ENCODE data around the gene POU6F2.

The POU6F2 gene

GRCh38 chr7:39460486-39460885, 482.8 kb downstream of the POU6F2 start:
- Histone ChIP-seq H3K9me3 (ENCODE audit: insufficient read depth, low read depth, low read length) (no peaks in the 10 kb centered on the region), H4K20me1 (ENCODE audit: insufficient read depth, low read length, poor library complexity, severe bottlenecking) (no peaks in the 10 kb centered on the region), H3K4me3 (ENCODE audit: low read length, poor library complexity, severe bottlenecking) (no peak overlapping the region), H3K4me1 (ENCODE audit: insufficient read depth, low read length, poor library complexity, severe bottlenecking) (peaks cover under 1% of the 10 kb centered on the region), H3K9me2 (replicated peaks; ENCODE audit: low read depth, low read length) (no peaks in the 10 kb centered on the region), H3K79me2 (ENCODE audit: insufficient read depth, low read length) (no peaks in the 10 kb centered on the region), H3K4me2 (ENCODE audit: low read depth, low read length, poor library complexity, severe bottlenecking) (no peak overlapping the region), H2AFZ (ENCODE audit: low read length) (no peak overlapping the region), H3K27me3 (ENCODE audit: insufficient read depth, low read length, poor library complexity, severe bottlenecking) (no peaks in the 10 kb centered on the region), H3F3A (ENCODE audit: low read depth) (no peaks in the 10 kb centered on the region), H3K36me3 (ENCODE audit: insufficient read depth, low read length) (no peaks in the 10 kb centered on the region), H3K9ac (ENCODE audit: low read depth, low read length, poor library complexity, severe bottlenecking) (no peak overlapping the region)
- TF ChIP-seq EZH2phosphoT487 (IDR thresholded peaks at IDR 0.05; ENCODE audit: borderline replicate concordance) = no peak
- TF ChIP-seq CTCF (conservative IDR thresholded peaks at IDR 0.05; ENCODE audit: low read length) = no peak

- Histone ChIP-seq H3K4me3 (ENCODE audit: low read length, poor library complexity, severe bottlenecking) (no peak overlapping the region), H3K9me2 (replicated peaks; ENCODE audit: low read depth, low read length) (no peaks in the 10 kb centered on the region), H3F3A (ENCODE audit: low read depth) (no peaks in the 10 kb centered on the region), H3K79me2 (ENCODE audit: insufficient read depth, low read length) (no peaks in the 10 kb centered on the region), H3K9me3 (ENCODE audit: insufficient read depth, low read depth, low read length) (no peaks in the 10 kb centered on the region), H3K9ac (ENCODE audit: low read depth, low read length, poor library complexity, severe bottlenecking) (no peak overlapping the region), H3K36me3 (ENCODE audit: insufficient read depth, low read length) (no peaks in the 10 kb centered on the region), H3K4me1 (ENCODE audit: insufficient read depth, low read length, poor library complexity, severe bottlenecking) (peaks cover 5% of the 10 kb centered on the region), H2AFZ (ENCODE audit: low read length) (no peak overlapping the region), H3K27me3 (ENCODE audit: insufficient read depth, low read length, poor library complexity, severe bottlenecking) (no peaks in the 10 kb centered on the region), H4K20me1 (ENCODE audit: insufficient read depth, low read length, poor library complexity, severe bottlenecking) (no peaks in the 10 kb centered on the region), H3K4me2 (ENCODE audit: low read depth, low read length, poor library complexity, severe bottlenecking) (no peak overlapping the region)
- no peak for TF ChIP-seq CTCF (conservative IDR thresholded peaks at IDR 0.05; ENCODE audit: low read length)
- TF ChIP-seq EZH2phosphoT487 (IDR thresholded peaks at IDR 0.05; ENCODE audit: borderline replicate concordance) = no peak
Measured at GRCh38 chr7:39461263-39461820, 483.6 kb downstream of the POU6F2 start.

- Histone ChIP-seq H3K9ac (ENCODE audit: low read depth, low read length, poor library complexity, severe bottlenecking) (no peak overlapping the region), H3K4me2 (ENCODE audit: low read depth, low read length, poor library complexity, severe bottlenecking) (no peak overlapping the region), H3K9me3 (ENCODE audit: insufficient read depth, low read depth, low read length) (no peaks in the 10 kb centered on the region), H3K27me3 (ENCODE audit: insufficient read depth, low read length, poor library complexity, severe bottlenecking) (no peaks in the 10 kb centered on the region), H2AFZ (ENCODE audit: low read length) (no peak overlapping the region), H3K4me1 (ENCODE audit: insufficient read depth, low read length, poor library complexity, severe bottlenecking) (peaks cover 5% of the 10 kb centered on the region), H3K79me2 (ENCODE audit: insufficient read depth, low read length) (no peaks in the 10 kb centered on the region), H3F3A (ENCODE audit: low read depth) (no peaks in the 10 kb centered on the region), H4K20me1 (ENCODE audit: insufficient read depth, low read length, poor library complexity, severe bottlenecking) (no peaks in the 10 kb centered on the region), H3K4me3 (ENCODE audit: low read length, poor library complexity, severe bottlenecking) (no peak overlapping the region), H3K9me2 (replicated peaks; ENCODE audit: low read depth, low read length) (no peaks in the 10 kb centered on the region), H3K36me3 (ENCODE audit: insufficient read depth, low read length) (no peaks in the 10 kb centered on the region)
- TF ChIP-seq CTCF (conservative IDR thresholded peaks at IDR 0.05; ENCODE audit: low read length) = no peak
- no peak for TF ChIP-seq EZH2phosphoT487 (IDR thresholded peaks at IDR 0.05; ENCODE audit: borderline replicate concordance)
Measured at GRCh38 chr7:39463252-39463651, 485.5 kb downstream of the POU6F2 start.

Measured in Loucy (cell line).